Skeletal muscle satellite cell (primary cell): ENCODE measurements around the gene CHD9.
"Not testable (repeated sequence)": the region's sequence is repeated elsewhere in the genome, so short reads cannot be mapped to it uniquely, and the experiment has no call there.

Experiments used
- H3K27me3 ChIP-seq: 2 replicates; pipeline ENCODE4 v1.7.0; 2013; ENCODE audit warnings: low read length; ENCODE audit not compliant: control insufficient read depth, insufficient read depth
- H3K36me3 ChIP-seq: 2 replicates; pipeline ENCODE4 v1.7.0; 2013; ENCODE audit warnings: mild to moderate bottlenecking, control low read depth, low read length; ENCODE audit not compliant: insufficient read depth
- H3K4me1 ChIP-seq: 2 replicates; pipeline ENCODE4 v1.7.0; 2013; ENCODE audit warnings: low read length; ENCODE audit not compliant: control insufficient read depth, insufficient read depth
- H3K4me2 ChIP-seq: 2 replicates; pipeline ENCODE4 v1.7.0; 2013; ENCODE audit warnings: mild to moderate bottlenecking, low read length
- H3K4me3 ChIP-seq: 2 replicates; pipeline ENCODE4 v1.7.0; 2013; ENCODE audit warnings: low read length
- H3K9ac ChIP-seq: 2 replicates; pipeline ENCODE4 v1.7.0; 2013; ENCODE audit warnings: mild to moderate bottlenecking, low read depth, low read length, moderate library complexity
- H3K9me3 ChIP-seq: replicated peaks from 2 replicates; pipeline ENCODE4 v1.7.0; 2013; ENCODE audit warnings: mild to moderate bottlenecking, control low read depth, low read length

Gene CHD9

GRCh38 chr16:53153130-53153529 is 98.3 kb downstream of the CHD9 start:
- H3K4me1 ChIP-seq, result peaks cover 15% of the 10 kb centered on the region
- H3K4me2 ChIP-seq, result no peak overlapping the region
- no peaks in the 10 kb centered on the region for H3K9me3 ChIP-seq

GRCh38 chr16:53154513-53154912 is 99.7 kb downstream of the CHD9 start:
- Histone ChIP-seq H3K4me3 (no peak overlapping the region), H3K4me1 (peaks cover 15% of the 10 kb centered on the region), H3K4me2 (no peak overlapping the region), H3K9ac (no peak overlapping the region), H3K27me3 (no peaks in the 10 kb centered on the region), H3K36me3 (peaks cover 16% of the 10 kb centered on the region), H3K9me3 (no peaks in the 10 kb centered on the region)

More at GRCh38 chr16:53153130-53153529, 98.3 kb downstream of the CHD9 start:
- H3K9ac ChIP-seq, result no peak overlapping the region
- H3K4me3 ChIP-seq, result no peak overlapping the region
- H3K27me3 ChIP-seq, result no peaks in the 10 kb centered on the region
- peaks cover 18% of the 10 kb centered on the region for H3K36me3 ChIP-seq

GRCh38 chr16:53156516-53156915 is 101.7 kb downstream of the CHD9 start:
- Histone ChIP-seq H3K4me1 (peaks cover 15% of the 10 kb centered on the region), H3K27me3 (no peaks in the 10 kb centered on the region), H3K4me2 (peak overlapping the region; percentile 10), H3K9me3 (no peaks in the 10 kb centered on the region), H3K4me3 (no peak overlapping the region), H3K9ac (no peak overlapping the region), H3K36me3 (peaks cover 16% of the 10 kb centered on the region)

GRCh38 chr16:53159781-53160436 is 105.1 kb downstream of the CHD9 start:
- Histone ChIP-seq H3K4me3 (no peak overlapping the region), H3K36me3 (peaks cover 27% of the 10 kb centered on the region), H3K4me1 (peaks cover 12% of the 10 kb centered on the region), H3K9ac (no peak overlapping the region), H3K27me3 (no peaks in the 10 kb centered on the region), H3K9me3 (no peaks in the 10 kb centered on the region), H3K4me2 (no peak overlapping the region)

- peaks cover 15% of the 10 kb centered on the region for H3K36me3 ChIP-seq
- no peak overlapping the region for H3K9ac ChIP-seq
- no peaks in the 10 kb centered on the region for H3K9me3 ChIP-seq
- H3K4me1 ChIP-seq, result peaks cover 12% of the 10 kb centered on the region
- no peak overlapping the region for H3K4me3 ChIP-seq
- H3K4me2 ChIP-seq, result no peak overlapping the region
- H3K27me3 ChIP-seq, result no peaks in the 10 kb centered on the region
Observed at GRCh38 chr16:53166099-53166498, 111.3 kb downstream of the CHD9 start.

- H3K36me3 ChIP-seq, result peaks cover 4% of the 10 kb centered on the region
- no peaks in the 10 kb centered on the region for H3K27me3 ChIP-seq
- H3K9me3 ChIP-seq, result no peaks in the 10 kb centered on the region
- H3K9ac ChIP-seq, result no peak overlapping the region
- peaks cover 12% of the 10 kb centered on the region for H3K4me1 ChIP-seq
- H3K4me2 ChIP-seq, result no peak overlapping the region
- no peak overlapping the region for H3K4me3 ChIP-seq
Observed at GRCh38 chr16:53168744-53169143, 114.0 kb downstream of the CHD9 start.

- Histone ChIP-seq H3K4me1 (peaks cover 12% of the 10 kb centered on the region), H3K36me3 (peaks cover 14% of the 10 kb centered on the region), H3K9ac (no peak overlapping the region), H3K4me3 (no peak overlapping the region), H3K4me2 (no peak overlapping the region), H3K27me3 (no peaks in the 10 kb centered on the region), H3K9me3 (no peaks in the 10 kb centered on the region)
Observed at GRCh38 chr16:53172517-53172916, 117.7 kb downstream of the CHD9 start.

- Histone ChIP-seq H3K9ac (no peak overlapping the region), H3K4me3 (no peak overlapping the region), H3K4me1 (peaks cover 8% of the 10 kb centered on the region), H3K27me3 (no peaks in the 10 kb centered on the region), H3K36me3 (peaks cover 20% of the 10 kb centered on the region), H3K4me2 (no peak overlapping the region), H3K9me3 (no peaks in the 10 kb centered on the region)
Observed at GRCh38 chr16:53175118-53175517, 120.3 kb downstream of the CHD9 start.

- Histone ChIP-seq H3K4me2 (no peak overlapping the region), H3K9ac (no peak overlapping the region), H3K4me3 (no peak overlapping the region), H3K9me3 (no peaks in the 10 kb centered on the region), H3K27me3 (no peaks in the 10 kb centered on the region), H3K36me3 (peaks cover 20% of the 10 kb centered on the region), H3K4me1 (no peaks in the 10 kb centered on the region)
Observed at GRCh38 chr16:53176434-53176833, 121.6 kb downstream of the CHD9 start.

- H3K36me3 ChIP-seq, result peaks cover 18% of the 10 kb centered on the region
- H3K9ac ChIP-seq, result no peak overlapping the region
- peaks cover 4% of the 10 kb centered on the region for H3K9me3 ChIP-seq
- H3K4me2 ChIP-seq, result no peak overlapping the region
- no peaks in the 10 kb centered on the region for H3K27me3 ChIP-seq
- H3K4me3 ChIP-seq, result no peak overlapping the region
- no peaks in the 10 kb centered on the region for H3K4me1 ChIP-seq
Observed at GRCh38 chr16:53183442-53183841, 128.7 kb downstream of the CHD9 start.

- H3K4me3 ChIP-seq, H3K4me1 ChIP-seq, H3K9me3 ChIP-seq, H3K4me2 ChIP-seq, H3K27me3 ChIP-seq, H3K9ac ChIP-seq: not testable (repeated sequence)
- peaks cover 18% of the 10 kb centered on the region for H3K36me3 ChIP-seq
Observed at GRCh38 chr16:53185741-53186140, 130.9 kb downstream of the CHD9 start.

GRCh38 chr16:53187775-53188174 is 133.0 kb downstream of the CHD9 start:
- no peak overlapping the region for H3K4me2 ChIP-seq
- no peak overlapping the region for H3K4me3 ChIP-seq
- no peaks in the 10 kb centered on the region for H3K27me3 ChIP-seq
- H3K9ac ChIP-seq, result no peak overlapping the region
- peaks cover 18% of the 10 kb centered on the region for H3K36me3 ChIP-seq
- H3K4me1 ChIP-seq, result no peaks in the 10 kb centered on the region
- H3K9me3 ChIP-seq, result peaks cover 4% of the 10 kb centered on the region
